ENCODE data around the gene TRPM2. TPM values are rescaled to one million over a fixed set of nuclear protein-coding genes. Genes with fewer than 3 reads are reported as not detected.

TRPM2 gene
- polyA plus RNA-seq (2012; ENCODE audit: low read depth, missing spikeins) = 7.6 TPM

- FAIRE-seq (peak; percentile 91), DNase-seq (ENCODE audit: insufficient read length, low spot score) (peak; percentile 64)
- TF ChIP-seq POLR2A (IDR thresholded peaks at IDR 0.05; ENCODE audit: low read depth, low read length) = peak; percentile 47; the same call in 1 of the 2 replicates
- TF ChIP-seq PAX5 (IDR thresholded peaks at IDR 0.05; ENCODE audit: insufficient read depth, low read length, severe bottlenecking) = no peak
Measured at GRCh38 chr21:44353191-44353970, at the start of gene TRPM2. Gene TRPM2, plus strand, starts transcription at chr21:44353621. Its CDS starts 80 bp downstream, at chr21:44353701.

- DNase-seq (ENCODE audit: insufficient read length, low spot score) = no peak
- TF ChIP-seq POU2F2 (IDR thresholded peaks at IDR 0.05; ENCODE audit: low read depth, low read length) = no peak
- TF ChIP-seq POLR2A (IDR thresholded peaks at IDR 0.05; ENCODE audit: low read depth, low read length) = no peak
- TF ChIP-seq SPI1 (IDR thresholded peaks at IDR 0.05; ENCODE audit: low read depth, low read length) = no peak
- TF ChIP-seq TAF1 (IDR thresholded peaks at IDR 0.05; ENCODE audit: low read depth, low read length) = no peak
- no peak for TF ChIP-seq POLR2AphosphoS5 (IDR thresholded peaks at IDR 0.05; ENCODE audit: low read depth, low read length)
- TF ChIP-seq PAX5 (IDR thresholded peaks at IDR 0.05; ENCODE audit: insufficient read depth, low read length, severe bottlenecking) = no peak
- FAIRE-seq = no peak
Measured at GRCh38 chr21:44304011-44304616, 49.3 kb upstream of the TRPM2 start.

GRCh38 chr21:44304877-44305293 is 48.5 kb upstream of the TRPM2 start:
- DNase-seq (ENCODE audit: insufficient read length, low spot score) (peak; percentile 66), FAIRE-seq (peak; percentile 52)
- no peak for TF ChIP-seq POU2F2 (IDR thresholded peaks at IDR 0.05; ENCODE audit: low read depth, low read length)
- TF ChIP-seq SPI1 (IDR thresholded peaks at IDR 0.05; ENCODE audit: low read depth, low read length) = no peak
- TF ChIP-seq PAX5 (IDR thresholded peaks at IDR 0.05; ENCODE audit: insufficient read depth, low read length, severe bottlenecking) = no peak
- TF ChIP-seq TAF1 (IDR thresholded peaks at IDR 0.05; ENCODE audit: low read depth, low read length) = no peak
- no peak for TF ChIP-seq POLR2A (IDR thresholded peaks at IDR 0.05; ENCODE audit: low read depth, low read length)
- TF ChIP-seq POLR2AphosphoS5 (IDR thresholded peaks at IDR 0.05; ENCODE audit: low read depth, low read length) = no peak

- DNase-seq (ENCODE audit: insufficient read length, low spot score) (no peak), FAIRE-seq (no peak)
- TF ChIP-seq SPI1 (IDR thresholded peaks at IDR 0.05; ENCODE audit: low read depth, low read length) (peak; percentile 43), TAF1 (IDR thresholded peaks at IDR 0.05; ENCODE audit: low read depth, low read length) (no peak)
Measured at GRCh38 chr21:44305691-44306090, 47.7 kb upstream of the TRPM2 start.

- no peak for FAIRE-seq
- TF ChIP-seq TAF1 (IDR thresholded peaks at IDR 0.05; ENCODE audit: low read depth, low read length) (no peak), PAX5 (IDR thresholded peaks at IDR 0.05; ENCODE audit: insufficient read depth, low read length, severe bottlenecking) (no peak), SPI1 (IDR thresholded peaks at IDR 0.05; ENCODE audit: low read depth, low read length) (no peak), POLR2AphosphoS5 (IDR thresholded peaks at IDR 0.05; ENCODE audit: low read depth, low read length) (no peak), POU2F2 (IDR thresholded peaks at IDR 0.05; ENCODE audit: low read depth, low read length) (no peak), POLR2A (IDR thresholded peaks at IDR 0.05; ENCODE audit: low read depth, low read length) (no peak)
- no peak for DNase-seq (ENCODE audit: insufficient read length, low spot score)
Measured at GRCh38 chr21:44306936-44307704, 46.3 kb upstream of the TRPM2 start.

GRCh38 chr21:44310628-44311507 is 42.6 kb upstream of the TRPM2 start:
- FAIRE-seq (peak; percentile 62), DNase-seq (ENCODE audit: insufficient read length, low spot score) (no peak)
- TF ChIP-seq PAX5 (IDR thresholded peaks at IDR 0.05; ENCODE audit: insufficient read depth, low read length, severe bottlenecking) = no peak
- TF ChIP-seq POU2F2 (IDR thresholded peaks at IDR 0.05; ENCODE audit: low read depth, low read length) = peak; percentile 32; the same call in 1 of the 2 replicates

GRCh38 chr21:44312089-44312488 is 41.3 kb upstream of the TRPM2 start:
- DNase-seq (ENCODE audit: insufficient read length, low spot score) (no peak), FAIRE-seq (no peak)
- 0 out of 2 replicates have a peak, but pooled peaks have one; percentile 10 for TF ChIP-seq POLR2AphosphoS5 (IDR thresholded peaks at IDR 0.05; ENCODE audit: low read depth, low read length)
- TF ChIP-seq POLR2A (IDR thresholded peaks at IDR 0.05; ENCODE audit: low read depth, low read length) = no peak

GRCh38 chr21:44312716-44313115 is 40.7 kb upstream of the TRPM2 start:
- FAIRE-seq (no peak), DNase-seq (ENCODE audit: insufficient read length, low spot score) (no peak)
- TF ChIP-seq POLR2A (IDR thresholded peaks at IDR 0.05; ENCODE audit: low read depth, low read length) (no peak), TAF1 (IDR thresholded peaks at IDR 0.05; ENCODE audit: low read depth, low read length) (no peak), POU2F2 (IDR thresholded peaks at IDR 0.05; ENCODE audit: low read depth, low read length) (no peak), SPI1 (IDR thresholded peaks at IDR 0.05; ENCODE audit: low read depth, low read length) (no peak)

GRCh38 chr21:44313451-44313850 is 40.0 kb upstream of the TRPM2 start:
- FAIRE-seq = no peak

More at GRCh38 chr21:44313451-44313850, 40.0 kb upstream of the TRPM2 start:
- TF ChIP-seq POLR2A (IDR thresholded peaks at IDR 0.05; ENCODE audit: low read depth, low read length) (no peak), TAF1 (IDR thresholded peaks at IDR 0.05; ENCODE audit: low read depth, low read length) (no peak), SPI1 (IDR thresholded peaks at IDR 0.05; ENCODE audit: low read depth, low read length) (no peak), POU2F2 (IDR thresholded peaks at IDR 0.05; ENCODE audit: low read depth, low read length) (no peak), PAX5 (IDR thresholded peaks at IDR 0.05; ENCODE audit: insufficient read depth, low read length, severe bottlenecking) (no peak), POLR2AphosphoS5 (IDR thresholded peaks at IDR 0.05; ENCODE audit: low read depth, low read length) (no peak)
- DNase-seq (ENCODE audit: insufficient read length, low spot score) = no peak
